Sciatic nerve (tissue), 2 donors: Measurements from ENCODE around the gene IGFBP6. TPM values are rescaled to one million over a fixed set of nuclear protein-coding genes. Genes with fewer than 3 reads are reported as not detected.

ENCODE experiments used
- ATAC-seq: fragments of 200-7000 bp; cut with Tn5 transposase; one replicate; pipeline ENCODE4 v1.9.1; 2020; ENCODE audit warnings: mild to moderate bottlenecking, moderate library complexity
- DNase-seq: peaks from one replicate; pipeline ENCODE4 v3.0.0-alpha.2; 2020; ENCODE audit warnings: low spot score
- intact Hi-C: fragments of 100-400 bp; cut with DNase I; formaldehyde crosslinking; loops from one replicate; pipeline ENCODE4 v1.14.2; 2022
- microRNA-seq: library from miRNA; unstranded; fragments of <30 nt; microRNA quantifications from one replicate; pipeline ENCODE4 v1.2.0, GENCODE V29; 2020
- total RNA-seq: library from RNA; stranded (reverse); fragmentation: NEBNext Ultra II Directional; extraction: Animal tissue kit (Norgen Biotek cat#: 25700); gene quantifications from one replicate; pipeline ENCODE4 v1.2.1, GENCODE V29; 2021
- donor health status: DM: no; HTN: no; CAD: no.
- donor health status: DM: no; HTN: no; CAD: no.

Gene IGFBP6
- total RNA-seq, 1 donor from 2014 or later: 1,832 TPM

GRCh38 chr12:53128780-53129569, 31.5 kb downstream of the IGFBP6 start:
- intact Hi-C loops: no loop called here
- DNase-seq (no peak), ATAC-seq (peak; percentile 24)

GRCh38 chr12:53131844-53132243, 34.4 kb downstream of the IGFBP6 start:
- intact Hi-C loops: no loop called here
- ATAC-seq (no peak), DNase-seq (no peak)

GRCh38 chr12:53133722-53134121, 36.3 kb downstream of the IGFBP6 start:
- DNase-seq (no peak), ATAC-seq (no peak)
- intact Hi-C loops: no loop called here

GRCh38 chr12:53143355-53143754, 45.9 kb downstream of the IGFBP6 start:
- ATAC-seq: no peak
- intact Hi-C loops: no loop called here
- DNase-seq: no peak

GRCh38 chr12:53145383-53146260, 48.2 kb downstream of the IGFBP6 start:
- DNase-seq: no peak
- ATAC-seq: peak; percentile 51
- intact Hi-C loops: no loop called here

- ATAC-seq (no peak), DNase-seq (no peak)
- intact Hi-C loops: no loop called here
These were observed 49.7 kb downstream of the IGFBP6 start for GRCh38 chr12:53147181-53147580.

- intact Hi-C loops: no loop called here
- DNase-seq (no peak), ATAC-seq (no peak)
These were observed 50.2 kb downstream of the IGFBP6 start for GRCh38 chr12:53147653-53148052.

- ATAC-seq (no peak), DNase-seq (peak; percentile 13)
- intact Hi-C loops: no loop called here
These were observed 53.6 kb downstream of the IGFBP6 start for GRCh38 chr12:53151039-53151438.

Small RNAs within 50 kb of the gene (microRNA-seq; reads per million reads assigned to microRNA genes)
- not detected for gene MIR6757

Other genes with a start within 250 kb of the IGFBP6 start
- not detected for gene KRT78, start 248.7 kb upstream of the IGFBP6 start, total RNA-seq
- gene KRT8, start 192.6 kb upstream of the IGFBP6 start, total RNA-seq: 9.6 TPM
- gene KRT18, start 148.5 kb upstream of the IGFBP6 start, total RNA-seq: 8.8 TPM
- gene EIF4B, start 91.2 kb upstream of the IGFBP6 start, total RNA-seq: 522 TPM
- 265 TPM for gene TNS2, start 47.6 kb upstream of the IGFBP6 start, total RNA-seq
- gene SPRYD3, start 18.3 kb upstream of the IGFBP6 start, total RNA-seq: 61.0 TPM
- gene SOAT2, start 5.8 kb downstream of the IGFBP6 start, total RNA-seq: 1.2 TPM
- gene ZNF740, start 83.1 kb downstream of the IGFBP6 start, total RNA-seq: 51.0 TPM
- 81.7 TPM for gene CSAD, start 83.3 kb downstream of the IGFBP6 start, total RNA-seq
- gene ITGB7, start 109.6 kb downstream of the IGFBP6 start, total RNA-seq: 33.4 TPM
- 56.3 TPM for gene RARG, start 134.5 kb downstream of the IGFBP6 start, total RNA-seq
- gene ESPL1, start 170.6 kb downstream of the IGFBP6 start, total RNA-seq: 1.2 TPM
- gene PFDN5, start 197.9 kb downstream of the IGFBP6 start, total RNA-seq: 490 TPM
- gene MYG1, start 202.0 kb downstream of the IGFBP6 start, total RNA-seq: 31.9 TPM
- 41.1 TPM for gene AAAS, start 223.9 kb downstream of the IGFBP6 start, total RNA-seq
- gene SP7, start 238.7 kb downstream of the IGFBP6 start, total RNA-seq: 0.31 TPM